T1000 (cell line): Measurements from ENCODE around the gene BMAL2.
A peak's percentile ranks its signal among the peaks of the same experiment; 100 is the strongest.

Experiments used
- DNase-seq: peaks from one replicate; lab custom pipeline; 2025; ENCODE audit warnings: mixed read lengths; lab: John Stamatoyannopoulos, UW

The BMAL2 gene

GRCh38 chr12:27332714-27333402 is at the start of gene BMAL2:
Gene BMAL2 (plus strand): TSS chr12:27332836. CDS start chr12:27333073, 237 bp downstream.
- peak; percentile 62 for DNase-seq

GRCh38 chr12:27284021-27284420 is 48.6 kb upstream of the BMAL2 start:
- no peak for DNase-seq

- DNase-seq: no peak
Observed at GRCh38 chr12:27284751-27285150, 47.9 kb upstream of the BMAL2 start.

- no peak for DNase-seq
Observed at GRCh38 chr12:27285403-27285802, 47.2 kb upstream of the BMAL2 start.

- DNase-seq: no peak
Observed at GRCh38 chr12:27289414-27289813, 43.2 kb upstream of the BMAL2 start.

GRCh38 chr12:27290501-27291168 is 42.0 kb upstream of the BMAL2 start:
- DNase-seq: no peak

GRCh38 chr12:27291862-27292261 is 40.8 kb upstream of the BMAL2 start:
- DNase-seq: no peak

GRCh38 chr12:27292718-27293117 is 39.9 kb upstream of the BMAL2 start:
- no peak for DNase-seq

GRCh38 chr12:27293463-27293862 is 39.2 kb upstream of the BMAL2 start:
- no peak for DNase-seq

- no peak for DNase-seq
Observed at GRCh38 chr12:27296674-27297073, 36.0 kb upstream of the BMAL2 start.

- no peak for DNase-seq
Observed at GRCh38 chr12:27297566-27297965, 35.1 kb upstream of the BMAL2 start.

- DNase-seq: no peak
Observed at GRCh38 chr12:27299102-27299501, 33.5 kb upstream of the BMAL2 start.

- no peak for DNase-seq
Observed at GRCh38 chr12:27300226-27300625, 32.4 kb upstream of the BMAL2 start.

- no peak for DNase-seq
Observed at GRCh38 chr12:27303139-27304111, 29.2 kb upstream of the BMAL2 start.

GRCh38 chr12:27304856-27305255 is 27.8 kb upstream of the BMAL2 start:
- DNase-seq: no peak

GRCh38 chr12:27305673-27306456 is 26.8 kb upstream of the BMAL2 start:
- DNase-seq: no peak

- DNase-seq: no peak
Observed at GRCh38 chr12:27309293-27309994, 23.2 kb upstream of the BMAL2 start.

GRCh38 chr12:27309995-27310315 is 22.7 kb upstream of the BMAL2 start:
- DNase-seq: no peak

GRCh38 chr12:27316947-27317346 is 15.7 kb upstream of the BMAL2 start:
- DNase-seq: no peak

- DNase-seq: no peak
Observed at GRCh38 chr12:27319409-27319808, 13.2 kb upstream of the BMAL2 start.

- DNase-seq: no peak
Observed at GRCh38 chr12:27319848-27320247, 12.8 kb upstream of the BMAL2 start.
